Right renal pelvis (tissue), 4 donors: ENCODE results near the gene ADNP. TPM values are rescaled to one million over a fixed set of nuclear protein-coding genes. Genes with fewer than 3 reads are reported as not detected.
A peak's percentile ranks its signal among the peaks of the same experiment; 100 is the strongest.

Source experiments
- DNase-seq, 4 donors: peaks; one replicate each; pipeline ENCODE4 v3.0.0-alpha.2; 2013; ENCODE audit warnings: low read depth in 4 of 4, low spot score in 3 of 4, missing footprints in 1 of 4
- polyA plus RNA-seq, 4 donors: library from polyadenylated mRNA; unstranded; fragments of 120-200 nt; gene quantifications; one replicate each; pipeline ENCODE4 v1.2.1, GENCODE V29; 2013; ENCODE audit not compliant: insufficient read length in 4 of 4

The ADNP gene
- polyA plus RNA-seq, 4 donors, result 104 to 140 (median 128) TPM

GRCh38 chr20:50874758-50875665, 56.2 kb downstream of the ADNP start:
- DNase-seq, result no peak

GRCh38 chr20:50874111-50874757, 57.0 kb downstream of the ADNP start:
- no peak for DNase-seq

GRCh38 chr20:50873585-50873984, 57.7 kb downstream of the ADNP start:
- DNase-seq, result no peak

- DNase-seq, result no peak
Measured at GRCh38 chr20:50872560-50873425, 58.4 kb downstream of the ADNP start.

- DNase-seq, result peak; percentile 58 to 75 (median 62)
Measured at GRCh38 chr20:50870561-50871161, 60.6 kb downstream of the ADNP start.

DNA sequence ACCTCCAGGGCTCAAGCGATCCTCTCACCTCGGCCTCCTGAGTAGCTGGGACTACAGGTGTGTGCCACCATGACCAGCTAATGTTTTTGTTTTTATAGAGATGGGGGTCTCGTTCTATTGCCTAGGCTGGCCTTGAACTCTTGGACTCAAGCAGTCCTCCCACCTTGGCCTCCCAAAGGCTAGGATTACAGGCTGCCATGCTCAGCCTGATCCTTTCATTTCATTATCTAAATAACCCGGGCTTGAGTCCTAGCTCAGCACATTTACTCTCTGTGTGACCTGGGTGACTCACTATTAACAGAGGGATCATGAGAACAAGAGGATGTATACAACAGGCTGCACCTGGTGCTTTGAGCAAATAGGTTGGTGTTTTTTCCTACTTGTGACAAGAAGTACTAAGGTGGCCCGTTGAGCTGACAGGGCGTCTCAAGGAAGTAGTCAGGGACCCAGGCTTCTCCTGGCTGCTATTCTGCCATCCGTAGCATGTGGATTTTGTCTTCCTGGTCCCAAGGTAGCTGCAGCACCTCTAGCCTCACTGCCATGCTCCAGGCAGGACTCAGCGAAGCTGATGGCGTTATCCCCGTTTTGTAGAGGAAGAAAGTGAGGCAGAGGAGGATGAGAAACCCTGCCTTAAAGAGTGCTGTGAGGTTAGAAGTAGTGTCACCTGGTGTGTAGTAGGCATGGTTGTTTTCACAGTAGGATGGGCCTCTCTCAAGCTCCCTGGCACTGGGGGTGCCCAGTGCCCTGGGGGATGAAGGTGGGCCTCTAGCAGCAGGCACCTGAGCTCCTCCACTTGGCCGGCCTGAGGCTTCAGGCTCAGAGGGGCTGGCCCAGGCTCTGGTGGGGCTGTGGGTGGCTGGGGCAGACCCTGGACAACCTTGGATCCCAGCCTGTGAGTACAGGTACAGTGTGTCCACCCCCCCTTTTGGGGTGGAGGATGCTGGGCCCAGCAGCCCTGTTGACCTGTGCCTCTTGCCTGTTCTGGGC, 62.4 kb downstream of the ADNP start:
- DNase-seq, result no peak

DNA sequence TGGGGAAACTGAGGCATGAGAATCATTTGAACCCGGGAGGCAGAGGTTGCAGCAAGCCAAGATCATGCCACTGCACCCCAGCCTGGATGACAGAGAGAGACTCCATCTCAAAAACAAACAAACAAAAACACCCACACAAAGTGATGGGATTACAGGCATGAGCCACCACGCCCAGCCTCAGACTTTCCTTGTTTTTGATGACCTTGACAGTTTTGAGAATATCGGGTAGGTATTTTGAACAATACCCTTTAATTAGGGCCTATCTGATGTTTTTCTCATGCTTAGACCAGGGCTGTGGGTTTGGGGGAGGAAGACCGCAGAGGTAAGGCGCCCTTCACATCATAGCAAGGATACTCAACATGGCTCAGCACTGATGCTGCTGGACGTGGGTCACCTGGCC, 63.4 kb downstream of the ADNP start:
- DNase-seq, result no peak

- DNase-seq, result no peak
Measured at GRCh38 chr20:50866831-50867230, 64.4 kb downstream of the ADNP start.

DNA sequence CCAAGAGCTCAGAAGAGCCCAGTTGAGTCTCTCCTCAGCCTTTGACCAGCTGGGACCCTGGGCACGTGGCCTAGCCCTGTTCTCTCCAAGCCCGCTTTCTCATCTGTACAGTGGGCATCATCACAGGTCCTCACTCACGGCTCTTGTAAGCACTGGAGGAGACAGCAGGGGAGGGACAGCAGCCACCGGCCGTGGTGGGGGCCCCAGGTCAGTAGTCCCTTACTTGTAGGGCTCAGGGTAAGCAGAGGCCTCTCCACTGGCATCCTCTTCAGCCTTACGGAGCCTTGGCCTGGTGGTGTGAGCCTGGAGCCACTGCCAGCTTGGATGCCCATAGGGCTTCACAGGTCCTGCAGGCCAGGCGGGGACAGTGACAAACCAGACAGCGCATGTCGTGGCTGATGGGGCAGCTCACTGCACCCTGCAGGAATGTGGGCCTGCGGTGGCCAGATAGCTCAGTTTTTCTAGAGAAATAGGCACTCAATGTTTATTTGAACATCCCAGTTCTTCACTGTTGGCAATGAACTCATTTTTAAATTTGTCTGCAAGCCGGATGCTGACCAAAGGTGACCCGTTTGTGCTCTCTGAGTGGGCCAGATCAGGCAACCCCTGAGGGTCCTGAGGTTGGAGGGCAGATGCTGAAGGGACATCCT, 65.1 kb downstream of the ADNP start:
- DNase-seq, result no peak

GRCh38 chr20:50865591-50865990, 65.6 kb downstream of the ADNP start:
- DNase-seq, result no peak

DNA sequence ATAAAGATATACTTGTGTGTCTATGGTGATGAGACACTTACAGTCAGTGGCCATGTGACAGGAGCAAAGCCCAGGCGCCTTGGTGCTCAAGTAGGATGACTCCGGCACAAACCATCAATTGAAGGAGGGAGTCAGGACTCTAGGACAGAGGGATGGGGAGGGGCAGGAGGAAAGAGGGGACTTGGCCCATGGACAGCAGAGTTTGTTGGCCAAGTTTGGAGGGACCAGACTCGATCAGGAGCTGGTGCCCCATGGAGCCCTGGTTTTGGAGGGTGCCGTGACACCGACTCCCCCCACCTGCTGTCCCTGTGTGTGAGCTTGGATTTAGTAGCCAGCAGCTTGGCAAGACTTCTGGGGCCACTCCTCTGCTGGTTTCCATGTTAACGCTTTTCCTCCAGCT, 66.1 kb downstream of the ADNP start:
- no peak for DNase-seq

GRCh38 chr20:50862546-50862945, 68.7 kb downstream of the ADNP start:
- no peak for DNase-seq

- DNase-seq, result no peak
Measured at GRCh38 chr20:50861012-50861411, 70.2 kb downstream of the ADNP start.

- no peak for DNase-seq
Measured at GRCh38 chr20:50859161-50859560, 72.1 kb downstream of the ADNP start.

- DNase-seq, result no peak
Measured at GRCh38 chr20:50858525-50858924, 72.7 kb downstream of the ADNP start.

DNA sequence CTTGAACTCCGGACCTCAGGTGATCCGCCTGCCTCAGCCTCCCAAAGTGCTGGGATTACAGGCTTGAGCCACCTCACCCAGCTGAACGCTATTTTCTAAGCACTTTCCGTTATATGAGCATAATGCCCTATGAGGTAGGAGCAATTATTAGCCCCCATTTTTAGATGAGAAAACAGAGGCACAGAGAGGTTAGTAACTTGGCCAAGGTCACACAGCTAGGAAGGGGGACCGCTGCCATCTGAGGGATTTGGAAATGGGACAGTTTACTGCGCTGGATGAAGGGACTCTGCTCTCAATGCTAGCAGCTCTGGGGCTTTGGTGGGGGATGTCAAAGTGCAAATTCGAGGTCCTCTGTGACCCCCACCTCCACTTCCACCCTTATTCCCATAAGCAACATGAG, 73.9 kb downstream of the ADNP start:
- no peak for DNase-seq

DNA sequence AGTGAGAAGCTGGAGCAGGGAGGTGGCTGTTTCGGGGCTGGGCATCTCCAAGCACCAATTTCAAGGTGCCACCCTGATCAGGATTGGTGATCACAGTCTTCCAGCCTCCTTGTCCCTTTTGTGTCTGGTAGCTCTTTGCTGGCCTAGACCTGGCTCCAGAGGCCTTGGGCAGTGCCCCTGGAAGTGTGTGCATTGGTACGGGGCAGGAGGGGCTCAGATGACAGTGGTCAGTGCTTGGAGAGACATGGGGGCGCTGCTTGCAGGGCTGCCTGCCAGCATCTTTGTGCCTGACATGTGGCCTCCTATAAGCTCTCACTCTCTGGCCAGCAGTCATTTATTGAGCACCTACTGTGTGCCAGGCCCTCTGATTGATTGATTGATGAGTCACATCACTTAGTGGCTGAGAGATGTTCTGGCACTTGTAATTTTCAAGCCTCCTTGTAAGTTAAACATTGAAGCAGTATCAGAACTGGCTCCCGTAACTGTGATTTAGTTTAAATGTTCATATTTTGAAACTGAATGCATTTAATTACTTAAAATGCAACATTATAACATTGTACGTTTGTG, 74.7 kb downstream of the ADNP start:
- no peak for DNase-seq
